Stimulated activated CD4-positive, alpha-beta T cell treated with anti-CD3 and anti-CD28 coated beads, Interleukin-4, amount 100 ng/mL, for 24 hours (primary cell): ENCODE data around the gene SLC35E1.

Source experiments
- DNase-seq: peaks from one replicate; pipeline ENCODE4 v3.0.0-alpha.2; 2020

Gene SLC35E1

DNA sequence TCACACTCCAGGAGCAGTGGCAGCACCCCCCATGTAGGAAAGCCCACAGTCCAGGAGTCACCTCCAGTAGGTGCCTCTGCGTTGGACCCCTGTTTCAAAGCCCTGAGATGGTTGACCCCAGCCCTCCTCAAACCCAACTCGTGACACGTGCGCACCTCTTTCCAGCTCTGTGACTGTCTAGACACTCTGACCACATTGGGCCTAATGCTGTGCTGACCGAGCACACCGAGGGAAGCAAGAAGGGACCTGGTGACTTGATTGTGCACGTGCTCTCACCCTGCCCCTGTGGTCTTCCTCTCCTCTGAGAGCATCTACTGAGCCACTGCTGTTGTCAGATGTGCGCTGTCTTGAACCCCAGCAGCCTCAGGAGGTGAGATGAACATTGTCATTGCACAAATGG lies 22.9 kb upstream of the SLC35E1 start:
- no peak for DNase-seq

- peak; percentile 25 for DNase-seq
Measured at GRCh38 chr19:16594681-16595091, 22.5 kb upstream of the SLC35E1 start.

- peak; percentile 36 for DNase-seq
Measured at GRCh38 chr19:16594131-16594586, 21.9 kb upstream of the SLC35E1 start.

GRCh38 chr19:16593181-16593580 lies 21.0 kb upstream of the SLC35E1 start:
- DNase-seq, result no peak

DNA sequence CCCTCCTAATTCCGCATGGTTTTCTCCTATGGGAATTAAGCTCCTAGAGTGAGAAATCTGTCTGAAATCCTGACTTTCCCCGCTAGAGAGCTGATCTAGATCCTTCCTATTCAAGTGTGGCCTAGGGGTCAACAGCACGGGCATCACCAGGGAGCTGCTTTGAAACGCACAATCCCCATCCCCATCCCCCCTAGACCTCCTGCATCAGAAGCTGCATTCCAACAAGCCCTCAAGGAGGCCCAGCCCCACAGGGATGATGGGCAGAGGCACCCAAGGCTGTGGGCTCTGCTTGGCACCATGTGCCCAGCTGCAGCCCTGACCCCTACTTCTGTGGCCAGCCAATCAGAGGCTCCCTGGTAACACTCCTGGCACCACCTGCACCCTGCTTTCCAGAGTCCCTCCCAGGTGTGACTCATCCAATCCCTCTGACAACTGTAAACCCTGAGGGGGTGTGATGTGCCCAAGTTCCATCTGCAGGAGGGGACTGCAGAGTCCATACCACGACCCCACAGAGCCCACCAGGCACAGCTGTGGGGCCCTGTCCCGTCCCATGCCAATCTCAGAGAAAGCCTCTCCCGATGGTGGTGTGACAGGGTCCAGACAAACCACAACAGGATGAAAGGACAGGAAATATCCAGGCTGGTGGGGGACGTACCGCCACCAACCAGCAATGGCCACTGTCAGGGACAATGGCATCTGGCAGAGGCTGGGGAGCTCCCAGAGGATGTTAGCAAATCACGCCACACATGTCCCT lies 19.8 kb upstream of the SLC35E1 start:
- DNase-seq, result no peak

DNA sequence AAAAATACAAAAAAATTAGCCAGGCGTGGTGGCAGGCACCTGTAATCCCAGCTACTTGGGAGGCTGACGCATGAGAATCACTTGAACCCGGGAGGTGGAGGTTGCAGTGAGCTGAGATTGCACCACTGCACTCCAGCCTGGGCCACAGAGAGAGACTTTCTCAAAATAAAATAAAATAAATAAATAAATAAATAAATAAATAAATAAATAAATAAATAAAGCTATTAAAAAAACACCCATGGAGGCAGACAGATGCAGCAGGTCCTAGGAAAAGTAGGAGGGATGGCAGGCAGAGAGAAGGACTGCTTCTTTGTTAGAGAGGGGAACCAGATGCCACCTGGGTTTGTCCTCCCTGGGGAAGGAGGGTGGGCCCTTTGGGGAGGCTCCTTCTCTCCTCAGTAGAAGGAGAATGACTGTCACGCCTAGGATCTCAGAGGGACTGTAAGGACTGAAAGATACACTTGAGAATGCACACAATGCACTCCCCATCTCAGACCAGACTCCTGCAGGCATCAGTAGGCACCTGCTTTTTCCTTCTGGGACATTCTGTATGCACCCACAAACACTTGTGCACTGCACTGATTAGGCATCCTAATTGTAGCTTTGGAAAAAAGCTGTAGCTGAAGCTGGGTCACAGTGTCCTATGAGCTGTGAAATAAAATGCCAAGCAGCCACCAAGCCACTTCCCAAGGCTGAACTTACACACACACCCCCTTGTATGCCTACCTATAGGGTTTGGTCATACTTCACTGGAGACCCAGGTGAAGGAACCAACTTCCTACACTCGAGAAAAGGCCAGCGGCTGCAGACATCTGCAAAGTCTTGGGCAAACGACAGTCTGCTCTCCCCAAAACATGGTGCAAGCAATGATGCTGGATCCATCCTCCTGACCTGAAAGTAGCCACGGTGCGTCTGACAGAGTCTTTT lies 18.9 kb upstream of the SLC35E1 start:
- no peak for DNase-seq

GRCh38 chr19:16589917-16590316 lies 17.7 kb upstream of the SLC35E1 start:
- DNase-seq, result no peak

DNA sequence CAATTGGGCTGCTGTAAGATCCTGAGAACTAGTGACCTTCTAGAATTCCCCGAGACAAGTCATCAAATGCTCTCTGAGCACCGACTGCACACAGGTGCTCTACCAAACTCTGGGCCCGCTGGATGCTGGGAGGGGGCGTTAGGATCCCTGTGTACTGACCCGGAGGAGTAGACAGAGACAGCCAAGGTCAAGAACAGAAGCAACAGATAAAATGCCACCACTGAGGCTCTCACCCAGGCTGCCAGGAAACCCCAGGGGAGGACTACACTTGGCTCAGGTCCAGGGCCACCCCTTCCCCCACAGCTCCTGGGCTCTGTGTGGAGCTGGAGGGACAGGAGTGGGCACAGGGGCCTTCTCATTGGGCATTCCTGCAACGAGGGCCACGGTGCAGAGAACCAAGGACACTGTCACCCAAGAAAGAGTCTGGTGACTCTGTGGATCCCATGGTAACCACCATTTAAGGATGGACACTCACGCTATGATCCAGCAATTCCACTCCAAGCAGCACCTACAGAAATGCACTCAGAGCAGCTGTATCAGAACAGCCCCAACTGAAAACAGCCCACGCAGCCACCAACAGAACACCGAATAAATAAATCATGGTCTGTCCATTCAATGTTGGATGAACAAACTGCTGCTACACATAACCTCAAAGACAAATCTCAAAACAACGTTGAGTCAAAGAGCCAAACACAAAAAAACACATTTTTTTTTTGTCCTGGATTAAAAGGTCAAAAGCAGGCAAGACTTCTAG lies 16.8 kb upstream of the SLC35E1 start:
- no peak for DNase-seq

DNA sequence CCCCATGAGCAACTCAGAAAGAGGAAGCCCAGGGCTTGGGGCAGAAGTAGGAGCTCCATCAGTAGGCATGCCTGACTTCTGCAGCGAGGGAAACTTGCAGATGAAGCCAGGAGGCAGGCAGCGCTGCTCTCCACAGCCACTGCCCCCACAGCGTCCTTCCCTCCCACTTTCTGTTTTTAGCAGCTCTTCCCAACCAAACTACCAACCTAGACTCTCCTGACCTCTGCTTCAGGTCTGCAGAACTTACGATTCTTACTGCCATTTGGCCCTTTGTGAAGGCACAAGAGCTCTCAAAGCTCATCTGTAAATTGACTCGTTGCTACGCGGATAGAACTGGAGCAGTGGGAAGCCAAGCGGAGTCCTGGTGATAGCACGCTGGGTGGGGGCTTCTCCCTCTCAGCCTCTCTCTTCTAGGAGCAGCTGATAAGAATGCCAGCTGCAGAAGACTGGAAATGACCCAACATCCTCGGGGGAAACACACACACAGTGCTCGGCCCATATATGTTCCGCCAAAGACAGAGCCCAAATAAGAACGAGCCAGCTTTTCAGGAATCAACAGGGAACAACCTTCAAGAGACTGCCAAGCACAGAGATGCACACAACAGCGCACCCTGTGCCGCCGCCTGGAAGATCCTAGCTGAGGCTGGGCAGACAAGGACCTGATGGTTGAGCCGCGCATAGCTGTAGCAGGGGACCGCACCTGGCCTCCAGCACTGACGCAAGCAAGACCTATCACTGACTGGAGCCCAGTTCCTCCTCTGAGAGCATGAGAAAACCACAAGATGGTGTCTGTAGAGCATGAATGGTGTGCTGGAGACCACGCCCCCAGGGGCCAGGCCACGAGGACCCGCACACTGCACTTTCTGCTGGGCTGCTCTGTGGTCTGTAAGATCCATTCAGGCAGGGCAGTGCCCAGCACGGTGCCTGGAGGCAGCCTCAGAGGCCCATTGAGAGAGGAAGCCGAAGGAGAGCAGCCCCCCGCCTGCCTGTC lies 15.9 kb upstream of the SLC35E1 start:
- peak; percentile 56 for DNase-seq

- peak; percentile 64 for DNase-seq
Measured at GRCh38 chr19:16586991-16587832, 15.0 kb upstream of the SLC35E1 start.

DNA sequence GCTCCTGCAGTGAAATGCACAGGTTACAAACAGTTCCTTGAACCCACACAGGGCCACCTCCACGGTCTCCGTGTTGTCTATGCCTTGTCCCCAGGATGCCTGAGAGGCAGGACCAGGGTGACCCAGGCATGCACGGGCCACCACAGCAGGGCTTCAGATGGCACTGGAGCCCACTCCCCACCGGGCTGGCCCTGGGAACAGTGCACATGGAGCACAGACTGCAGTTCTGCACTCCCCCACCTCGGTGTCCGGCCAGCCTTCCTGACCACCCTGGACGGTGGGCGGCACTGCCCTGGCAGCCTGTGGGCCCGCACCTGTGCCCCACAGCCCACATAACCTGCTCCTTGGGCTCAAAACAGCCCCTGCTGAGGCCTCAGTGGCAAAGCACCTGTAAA lies 14.3 kb upstream of the SLC35E1 start:
- no peak for DNase-seq

GRCh38 chr19:16585808-16586476 lies 13.7 kb upstream of the SLC35E1 start:
- DNase-seq, result peak; percentile 62

GRCh38 chr19:16585094-16585801 lies 13.0 kb upstream of the SLC35E1 start:
- no peak for DNase-seq

DNA sequence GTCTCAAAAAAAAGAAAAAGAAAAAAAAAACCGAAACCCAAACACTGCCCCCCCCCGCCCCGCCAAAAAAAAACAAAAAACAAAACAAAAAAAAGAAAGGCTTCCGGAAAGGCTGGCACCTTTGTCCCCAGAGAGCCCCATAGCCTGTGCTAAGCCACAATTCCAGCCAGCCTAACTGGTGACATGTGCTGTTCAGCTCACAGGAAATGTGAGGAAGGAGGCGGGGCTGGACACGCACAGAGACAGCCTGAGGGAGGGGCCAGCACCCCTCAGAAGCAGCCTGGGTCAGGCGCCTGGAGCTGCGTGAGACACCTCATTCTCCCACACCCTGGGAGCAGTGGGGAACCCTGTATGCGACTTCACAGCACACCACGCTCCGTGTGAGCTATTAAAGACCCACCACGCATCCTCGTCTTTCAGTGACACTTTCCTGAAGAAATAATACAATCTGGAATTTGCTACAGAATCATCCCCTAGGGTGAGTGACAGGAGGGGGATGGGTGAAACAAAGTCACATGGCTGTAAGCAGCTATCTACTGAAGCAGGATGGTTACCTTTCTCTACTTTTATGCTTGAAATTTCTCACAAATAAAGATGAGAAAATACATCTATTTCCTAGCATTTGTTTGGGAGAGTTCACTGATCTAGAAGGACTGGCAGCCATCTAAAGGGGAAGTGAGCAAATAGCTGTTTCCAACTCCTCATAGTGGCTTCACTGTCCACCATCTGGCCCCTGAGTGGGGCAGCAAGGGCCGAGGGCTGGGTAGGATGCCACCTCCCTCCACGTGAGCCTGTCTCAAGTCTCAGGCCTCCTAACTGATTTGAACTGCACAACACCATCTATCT lies 12.3 kb upstream of the SLC35E1 start:
- peak; percentile 89 for DNase-seq

DNA sequence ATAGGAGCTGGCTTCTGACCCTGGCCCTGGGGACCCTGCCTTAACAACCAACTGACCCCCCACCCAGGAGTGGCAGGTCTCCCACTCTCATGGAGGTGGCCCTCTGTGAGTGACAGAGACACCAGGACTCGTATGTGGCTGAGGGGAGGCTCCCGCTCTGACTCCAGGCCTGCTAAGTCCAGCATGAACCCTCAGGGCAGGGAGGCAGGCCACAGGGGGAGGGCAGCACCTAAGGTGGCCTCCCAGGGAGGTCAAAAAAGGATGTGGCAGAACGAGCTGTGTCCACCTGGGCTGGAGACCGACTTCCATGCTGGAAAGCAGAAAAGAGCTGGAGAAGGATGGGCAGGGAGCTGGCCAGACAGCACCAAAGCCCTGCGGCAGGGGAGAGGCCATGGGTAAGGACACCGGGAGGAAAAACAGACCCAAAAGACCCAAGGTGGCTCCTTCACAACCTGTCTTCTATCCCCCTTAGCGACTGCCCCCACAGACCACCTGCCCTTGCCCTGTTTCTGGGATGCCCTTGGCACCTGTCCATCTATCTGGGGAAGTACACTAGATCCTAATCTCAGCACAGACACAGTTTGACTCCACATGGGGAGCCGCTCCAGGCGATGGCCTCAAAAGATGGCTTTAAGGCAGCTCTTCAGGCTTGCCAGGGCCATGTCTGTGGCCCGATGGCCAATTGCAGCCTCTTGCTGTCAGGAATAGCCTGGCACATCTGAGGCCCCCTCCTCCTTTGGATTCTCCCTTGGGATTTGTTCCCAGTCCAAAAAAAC lies 10.5 kb upstream of the SLC35E1 start:
- DNase-seq, result no peak

GRCh38 chr19:16581971-16582343 lies 9.7 kb upstream of the SLC35E1 start:
- DNase-seq, result no peak

GRCh38 chr19:16581145-16581970 lies 9.1 kb upstream of the SLC35E1 start:
- DNase-seq, result no peak
